Osteocyte (in vitro differentiated cells): Measurements from ENCODE around the gene MED29. TPM values are rescaled to one million over a fixed set of nuclear protein-coding genes. Genes with fewer than 3 reads are reported as not detected.
A peak's percentile ranks its signal among the peaks of the same experiment; 100 is the strongest.

ENCODE experiments used
- DNase-seq: peaks from one replicate; pipeline ENCODE4 v3.0.0; 2021; ENCODE audit warnings: mixed read lengths; ENCODE audit not compliant: unreplicated experiment; ENCODE audit errors: extremely low spot score
- H3K27ac Mint-ChIP-seq: one replicate; pipeline ENCODE4 v1.8.0; 2021; ENCODE audit warnings: mild to moderate bottlenecking, mixed read lengths; ENCODE audit not compliant: unreplicated experiment
- H3K27me3 Mint-ChIP-seq: one replicate; pipeline ENCODE4 v1.8.0; 2021; ENCODE audit warnings: mixed read lengths; ENCODE audit not compliant: unreplicated experiment
- H3K36me3 Mint-ChIP-seq: one replicate; pipeline ENCODE4 v1.8.0; 2021; ENCODE audit warnings: mixed read lengths; ENCODE audit not compliant: unreplicated experiment
- H3K4me1 Mint-ChIP-seq: one replicate; pipeline ENCODE4 v1.8.0; 2021; ENCODE audit warnings: mixed read lengths; ENCODE audit not compliant: unreplicated experiment
- H3K4me3 Mint-ChIP-seq: one replicate; pipeline ENCODE4 v1.8.0; 2021; ENCODE audit warnings: mild to moderate bottlenecking, moderate library complexity, mixed read lengths; ENCODE audit not compliant: unreplicated experiment
- H3K9me3 Mint-ChIP-seq: one replicate; pipeline ENCODE4 v1.8.0; 2021; ENCODE audit warnings: mixed read lengths; ENCODE audit not compliant: unreplicated experiment
- total RNA-seq: library from RNA; stranded (reverse); gene quantifications from 2 replicates; pipeline ENCODE4 v1.2.1, GENCODE V29; 2021
- TF ChIP-seq, protein P1 (sequence below): fragments of 200-600 bp; sonication (generic); IDR thresholded peaks from 2 replicates; pipeline ENCODE4 v1.5.0; 2021; ENCODE audit warnings: antibody characterized with exemption, mild to moderate bottlenecking, moderate library complexity

MED29 gene
- total RNA-seq, 1 donor from 2014 or later = 37.1 TPM

- TF ChIP-seq, protein P1, sequence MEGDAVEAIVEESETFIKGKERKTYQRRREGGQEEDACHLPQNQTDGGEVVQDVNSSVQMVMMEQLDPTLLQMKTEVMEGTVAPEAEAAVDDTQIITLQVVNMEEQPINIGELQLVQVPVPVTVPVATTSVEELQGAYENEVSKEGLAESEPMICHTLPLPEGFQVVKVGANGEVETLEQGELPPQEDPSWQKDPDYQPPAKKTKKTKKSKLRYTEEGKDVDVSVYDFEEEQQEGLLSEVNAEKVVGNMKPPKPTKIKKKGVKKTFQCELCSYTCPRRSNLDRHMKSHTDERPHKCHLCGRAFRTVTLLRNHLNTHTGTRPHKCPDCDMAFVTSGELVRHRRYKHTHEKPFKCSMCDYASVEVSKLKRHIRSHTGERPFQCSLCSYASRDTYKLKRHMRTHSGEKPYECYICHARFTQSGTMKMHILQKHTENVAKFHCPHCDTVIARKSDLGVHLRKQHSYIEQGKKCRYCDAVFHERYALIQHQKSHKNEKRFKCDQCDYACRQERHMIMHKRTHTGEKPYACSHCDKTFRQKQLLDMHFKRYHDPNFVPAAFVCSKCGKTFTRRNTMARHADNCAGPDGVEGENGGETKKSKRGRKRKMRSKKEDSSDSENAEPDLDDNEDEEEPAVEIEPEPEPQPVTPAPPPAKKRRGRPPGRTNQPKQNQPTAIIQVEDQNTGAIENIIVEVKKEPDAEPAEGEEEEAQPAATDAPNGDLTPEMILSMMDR = no peak
- no peak overlapping the region for H3K27ac Mint-ChIP-seq
- no peaks in the 10 kb centered on the region for H3K27me3 Mint-ChIP-seq
- no peak overlapping the region for H3K4me3 Mint-ChIP-seq
- peaks cover 46% of the 10 kb centered on the region for H3K36me3 Mint-ChIP-seq
- H3K4me1 Mint-ChIP-seq = peaks cover 7% of the 10 kb centered on the region
- no peak for DNase-seq
- H3K9me3 Mint-ChIP-seq = no peaks in the 10 kb centered on the region
Observed at GRCh38 chr19:39352381-39353255, 38.6 kb upstream of the MED29 start.

DNA sequence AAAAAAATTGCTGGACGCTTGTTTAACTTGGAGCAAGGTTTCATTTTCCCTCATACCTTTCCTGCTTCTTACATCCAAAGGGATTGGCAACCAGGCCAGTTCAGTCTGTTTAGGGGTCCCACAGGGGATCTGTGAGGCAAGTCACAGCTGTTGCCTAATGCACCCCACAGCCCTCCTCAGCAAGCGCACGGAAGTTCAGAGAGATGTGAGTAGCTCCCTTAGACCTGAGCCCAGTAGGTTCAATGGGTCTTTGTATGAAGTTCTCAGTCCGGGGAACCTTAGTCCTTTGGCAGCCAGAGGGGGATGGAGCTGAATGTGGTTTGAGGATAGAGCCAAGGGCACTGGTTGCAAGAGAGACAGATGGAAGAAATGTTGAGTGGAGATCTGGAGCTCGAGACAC, 35.9 kb upstream of the MED29 start:
- no peaks in the 10 kb centered on the region for H3K27me3 Mint-ChIP-seq
- no peak for DNase-seq
- H3K4me3 Mint-ChIP-seq = no peak overlapping the region

GRCh38 chr19:39356073-39356472, 35.1 kb upstream of the MED29 start:
- H3K36me3 Mint-ChIP-seq = peaks cover 49% of the 10 kb centered on the region
- H3K9me3 Mint-ChIP-seq = no peaks in the 10 kb centered on the region
- peaks cover 4% of the 10 kb centered on the region for H3K4me1 Mint-ChIP-seq
- DNase-seq = no peak
- H3K4me3 Mint-ChIP-seq = no peak overlapping the region
- no peaks in the 10 kb centered on the region for H3K27me3 Mint-ChIP-seq
- peak overlapping the region; percentile 8 for H3K27ac Mint-ChIP-seq
- TF ChIP-seq, protein P1 = no peak

More for the DNA sequence above, 35.9 kb upstream of the MED29 start:
- TF ChIP-seq, protein P1 = no peak
- peaks cover 4% of the 10 kb centered on the region for H3K4me1 Mint-ChIP-seq
- peaks cover 47% of the 10 kb centered on the region for H3K36me3 Mint-ChIP-seq
- no peak overlapping the region for H3K27ac Mint-ChIP-seq
- no peaks in the 10 kb centered on the region for H3K9me3 Mint-ChIP-seq

GRCh38 chr19:39356647-39357046, 34.5 kb upstream of the MED29 start:
- H3K27ac Mint-ChIP-seq = no peak overlapping the region
- DNase-seq = no peak
- H3K36me3 Mint-ChIP-seq = peaks cover 49% of the 10 kb centered on the region
- H3K27me3 Mint-ChIP-seq = no peaks in the 10 kb centered on the region
- no peak overlapping the region for H3K4me3 Mint-ChIP-seq
- H3K4me1 Mint-ChIP-seq = peaks cover 4% of the 10 kb centered on the region
- TF ChIP-seq, protein P1 = no peak
- H3K9me3 Mint-ChIP-seq = no peaks in the 10 kb centered on the region

- TF ChIP-seq, protein P1 = no peak
- no peak for DNase-seq
- peaks cover 24% of the 10 kb centered on the region for H3K4me1 Mint-ChIP-seq
- H3K27ac Mint-ChIP-seq = no peak overlapping the region
- H3K36me3 Mint-ChIP-seq = peaks cover 44% of the 10 kb centered on the region
- H3K4me3 Mint-ChIP-seq = no peak overlapping the region
- no peaks in the 10 kb centered on the region for H3K27me3 Mint-ChIP-seq
- H3K9me3 Mint-ChIP-seq = no peaks in the 10 kb centered on the region
Observed at GRCh38 chr19:39359026-39359425, 32.2 kb upstream of the MED29 start.
